NK-92 (cell line): ENCODE data around the gene PGLYRP3.
"Not testable (repeated sequence)": the region's sequence is repeated elsewhere in the genome, so short reads cannot be mapped to it uniquely, and the experiment has no call there.

Source experiments
- DNase-seq: peaks from one replicate; lab custom pipeline; 2025; ENCODE audit not compliant: unreplicated experiment; lab: John Stamatoyannopoulos, UW

PGLYRP3 gene

DNA sequence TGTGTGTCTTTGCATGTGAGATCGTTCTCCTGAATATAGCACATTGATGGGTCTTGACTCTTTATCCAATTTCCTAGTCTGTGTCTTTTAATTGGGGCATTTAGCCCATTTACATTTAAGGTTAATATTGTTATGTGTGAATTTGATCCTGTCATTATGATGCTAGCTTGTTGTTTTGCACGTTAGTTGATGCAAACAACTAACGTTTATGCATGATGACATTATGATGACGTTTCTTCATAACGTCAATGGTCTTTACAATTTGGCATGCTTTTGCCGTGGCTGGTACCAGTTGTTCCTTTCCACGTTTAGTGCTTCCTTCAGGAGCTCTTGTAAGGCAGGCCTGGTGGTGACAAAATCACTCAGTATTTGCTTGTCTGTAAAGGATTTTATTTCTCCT lies 5.4 kb upstream of the PGLYRP3 start:
- DNase-seq = not testable (repeated sequence)

GRCh38 chr1:153316013-153316412 lies 3.3 kb upstream of the PGLYRP3 start:
- DNase-seq = not testable (repeated sequence)

- DNase-seq = not testable (repeated sequence)
Observed at GRCh38 chr1:153314388-153314787, 1.6 kb upstream of the PGLYRP3 start.

DNA sequence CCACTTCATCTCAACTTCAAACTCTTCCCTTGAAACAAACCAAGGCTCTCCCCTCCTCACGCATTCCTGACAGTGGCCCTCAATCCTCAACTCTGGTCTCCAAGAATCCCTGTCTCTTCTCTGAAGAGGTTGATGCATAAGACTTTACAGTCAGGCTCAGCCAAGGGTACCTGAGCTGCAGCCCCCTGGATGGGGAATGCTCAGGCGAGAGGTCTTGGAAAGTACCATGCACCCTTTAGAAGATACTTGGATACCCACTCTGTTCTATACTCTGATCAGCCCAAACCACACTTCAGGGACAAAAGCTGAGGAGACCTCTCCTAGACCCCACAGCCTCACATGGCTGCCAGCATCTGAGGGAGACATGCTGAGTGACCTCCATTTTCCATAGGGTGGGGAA lies 536 bp upstream of the PGLYRP3 start:
- no peak for DNase-seq

- no peak for DNase-seq
Observed at GRCh38 chr1:153310526-153310925, 2.2 kb downstream of the PGLYRP3 start.

GRCh38 chr1:153309441-153309840 lies 3.3 kb downstream of the PGLYRP3 start:
- DNase-seq = no peak

DNA sequence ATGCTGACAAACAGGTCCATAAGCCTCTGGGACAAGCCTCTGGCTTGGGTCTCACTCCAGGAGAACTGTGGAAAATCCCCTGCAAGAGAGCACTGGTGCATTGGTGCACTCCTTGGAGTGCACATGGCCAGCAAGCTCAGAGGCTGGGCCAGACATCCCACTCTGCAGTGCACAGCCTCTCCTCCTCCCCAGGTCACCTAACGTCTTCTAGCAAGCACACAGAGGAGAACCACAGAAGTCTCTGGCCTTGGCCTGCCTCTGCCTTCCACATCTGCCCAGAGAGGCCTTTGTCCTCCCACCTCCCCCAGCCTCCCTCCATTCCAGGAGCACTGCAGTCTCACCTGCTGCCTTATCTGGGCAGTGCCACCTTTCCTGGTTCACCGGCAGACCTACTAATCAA lies 4.2 kb downstream of the PGLYRP3 start:
- DNase-seq = no peak

- no peak for DNase-seq
Observed at GRCh38 chr1:153307221-153307600, 5.5 kb downstream of the PGLYRP3 start.

DNA sequence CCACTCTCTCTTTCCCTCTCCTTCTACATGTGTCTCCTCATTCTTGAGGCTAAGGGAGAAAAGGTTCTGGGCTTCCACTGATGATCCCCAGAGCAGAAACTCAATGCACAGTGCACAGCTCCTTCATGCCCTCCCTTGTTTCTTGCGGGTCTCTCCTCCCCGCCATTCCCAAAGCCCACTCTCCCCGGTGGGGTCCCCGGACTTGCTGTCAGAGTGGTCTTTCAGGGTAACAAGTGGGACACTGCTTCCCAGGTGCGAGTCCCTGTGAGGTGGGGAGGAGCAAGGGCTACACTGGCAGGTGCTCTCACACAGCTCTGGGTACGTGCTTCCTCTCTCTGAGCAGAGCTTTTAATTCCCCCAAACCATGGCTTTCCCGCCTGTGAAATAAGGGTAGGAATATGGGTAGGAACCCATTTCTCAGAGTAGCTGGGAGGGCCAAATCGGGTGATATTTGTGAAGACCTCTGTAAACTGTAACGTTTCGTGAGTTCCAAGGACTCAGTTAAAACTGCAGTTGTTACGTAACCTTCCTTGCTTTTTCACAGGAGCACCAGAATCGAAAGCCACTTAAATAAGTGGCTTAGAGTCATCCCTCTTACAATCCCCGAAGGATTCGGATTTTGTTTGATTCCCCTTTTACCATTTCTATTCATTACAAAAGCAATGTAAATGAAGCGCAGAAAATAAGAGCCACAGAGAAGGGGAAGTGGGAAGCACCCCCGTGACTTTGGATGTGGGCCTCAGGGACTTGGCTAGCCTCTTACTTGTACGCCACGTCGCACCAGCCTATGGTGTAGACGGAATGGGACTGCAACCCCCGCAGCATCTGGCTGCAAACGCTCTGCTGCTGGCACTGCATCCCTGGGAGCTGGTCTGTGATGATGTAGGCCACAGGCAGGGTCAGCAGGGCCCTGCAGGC lies 6.2 kb downstream of the PGLYRP3 start:
- no peak for DNase-seq

- no peak for DNase-seq
Observed at GRCh38 chr1:153305682-153306081, 7.1 kb downstream of the PGLYRP3 start.

DNA sequence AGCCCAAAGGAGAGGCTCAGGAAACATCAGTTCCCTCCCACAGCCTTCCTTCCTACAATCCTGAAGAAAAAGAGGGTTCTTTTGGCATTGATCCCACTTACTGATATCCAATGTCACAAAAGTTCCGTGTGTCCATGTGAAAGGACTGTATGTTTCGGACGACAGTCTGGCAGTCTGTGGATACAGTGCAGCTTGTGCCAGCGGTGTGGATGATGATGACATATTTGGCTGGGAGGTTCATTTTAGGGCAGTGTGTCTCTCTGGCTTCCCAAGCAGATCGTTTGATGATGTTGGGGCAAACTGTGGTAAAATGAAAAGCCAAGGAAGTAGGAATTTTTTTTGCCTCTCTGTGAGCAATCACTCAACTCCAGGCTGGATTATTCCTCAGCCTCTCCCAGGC lies 10.4 kb downstream of the PGLYRP3 start:
- DNase-seq = no peak

GRCh38 chr1:153293851-153294250 lies 18.9 kb downstream of the PGLYRP3 start:
- DNase-seq = no peak

GRCh38 chr1:153293480-153293775 lies 19.3 kb downstream of the PGLYRP3 start:
- no peak for DNase-seq

GRCh38 chr1:153292740-153293479 lies 19.8 kb downstream of the PGLYRP3 start:
- DNase-seq = no peak

GRCh38 chr1:153292185-153292584 lies 20.6 kb downstream of the PGLYRP3 start:
- no peak for DNase-seq

GRCh38 chr1:153291514-153291913 lies 21.2 kb downstream of the PGLYRP3 start:
- no peak for DNase-seq

DNA sequence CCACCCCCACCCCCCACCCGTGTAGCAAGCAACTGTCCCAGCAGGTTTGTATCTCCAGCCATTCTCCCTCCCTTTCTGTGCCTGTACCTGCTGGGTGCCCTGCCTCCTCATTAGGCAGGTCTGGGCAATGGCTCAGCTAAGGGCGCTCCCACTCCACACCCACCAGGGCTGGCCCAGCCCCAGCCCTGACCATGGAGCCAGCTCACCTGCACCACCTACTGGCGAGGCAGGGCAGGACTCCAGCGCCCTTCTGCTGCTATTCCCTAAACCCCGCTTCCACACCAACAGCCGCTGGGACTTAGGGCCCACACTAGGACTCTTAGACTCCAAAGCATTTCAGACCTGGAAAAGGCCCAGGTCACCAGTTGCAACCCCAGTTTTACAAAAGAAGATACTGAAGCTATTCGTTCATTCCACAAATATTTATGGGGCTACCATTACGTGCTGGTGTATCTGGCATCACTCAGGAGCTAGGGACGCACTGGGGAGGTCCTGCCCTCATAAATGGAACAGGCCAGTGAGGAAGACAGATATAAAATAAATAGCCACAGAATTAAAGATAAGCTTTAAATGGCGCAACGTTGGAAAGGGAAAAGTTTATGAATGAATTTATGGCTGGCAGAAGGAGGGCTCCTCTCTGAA lies 24.0 kb downstream of the PGLYRP3 start:
- DNase-seq = no peak

GRCh38 chr1:153277852-153278251 lies 34.9 kb downstream of the PGLYRP3 start:
- no peak for DNase-seq

DNA sequence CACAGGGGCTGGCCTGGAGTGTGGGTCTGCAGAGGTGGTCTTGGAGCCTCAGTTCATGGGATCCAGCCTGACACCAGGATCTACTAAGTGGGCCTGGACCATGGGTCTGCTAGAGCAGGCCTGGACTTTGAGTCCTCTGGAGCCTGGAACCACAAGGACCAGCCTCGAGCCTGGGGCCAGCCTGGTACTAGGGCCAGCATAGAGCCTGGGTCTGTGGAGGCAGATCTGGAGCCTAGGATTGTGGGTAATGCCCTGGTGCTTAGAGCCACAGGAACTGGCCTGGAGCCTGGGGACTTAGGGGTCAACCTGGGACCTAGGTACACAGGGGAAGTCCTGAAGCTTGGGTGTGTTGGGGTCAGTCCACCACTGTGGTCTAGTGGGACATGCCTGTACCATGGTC lies 40.6 kb downstream of the PGLYRP3 start:
- no peak for DNase-seq

DNA sequence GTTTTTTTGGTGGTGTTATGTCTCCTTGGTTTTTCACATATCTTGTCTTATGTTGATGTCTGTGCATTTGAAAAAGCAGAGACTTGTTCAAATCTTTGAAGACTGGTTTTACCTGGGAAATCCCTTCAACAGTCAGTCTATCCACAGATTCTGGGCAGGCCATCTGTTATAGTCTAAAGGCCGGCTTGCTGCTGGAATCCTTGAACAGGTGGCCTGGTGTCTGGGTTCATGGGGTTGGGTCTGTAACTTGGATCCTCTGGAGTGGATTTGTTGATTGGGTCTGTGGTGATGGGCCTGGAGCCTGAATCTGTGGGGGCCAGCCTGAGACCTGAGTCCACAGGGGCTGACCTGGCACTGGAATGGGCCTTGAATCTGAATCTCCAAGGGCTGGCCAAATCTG lies 41.0 kb downstream of the PGLYRP3 start:
- no peak for DNase-seq

DNA sequence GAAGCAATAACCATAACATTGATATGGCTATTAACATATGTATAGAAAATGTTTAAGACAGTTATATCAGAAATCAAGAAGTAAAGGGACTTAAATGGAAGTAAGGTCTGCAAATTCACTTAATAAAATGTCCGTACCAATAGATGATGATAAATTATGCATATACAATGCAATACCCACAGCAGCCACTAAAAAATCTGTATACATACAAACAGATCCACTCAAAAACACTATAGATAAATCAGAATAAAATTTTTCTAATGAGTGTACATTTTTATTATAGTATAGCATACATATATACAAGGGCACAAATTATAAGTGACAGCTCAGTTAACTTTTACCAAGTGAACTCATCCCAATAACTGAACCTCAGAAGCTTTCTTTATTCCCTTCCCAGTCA lies 47.3 kb downstream of the PGLYRP3 start:
- no peak for DNase-seq
